ENCODE data around the gene FZD1. TPM values are rescaled to one million over a fixed set of nuclear protein-coding genes. Genes with fewer than 3 reads are reported as not detected.

Gene FZD1
- total RNA-seq, 1 experiment from 2014 or later = 2.8 TPM

DNA sequence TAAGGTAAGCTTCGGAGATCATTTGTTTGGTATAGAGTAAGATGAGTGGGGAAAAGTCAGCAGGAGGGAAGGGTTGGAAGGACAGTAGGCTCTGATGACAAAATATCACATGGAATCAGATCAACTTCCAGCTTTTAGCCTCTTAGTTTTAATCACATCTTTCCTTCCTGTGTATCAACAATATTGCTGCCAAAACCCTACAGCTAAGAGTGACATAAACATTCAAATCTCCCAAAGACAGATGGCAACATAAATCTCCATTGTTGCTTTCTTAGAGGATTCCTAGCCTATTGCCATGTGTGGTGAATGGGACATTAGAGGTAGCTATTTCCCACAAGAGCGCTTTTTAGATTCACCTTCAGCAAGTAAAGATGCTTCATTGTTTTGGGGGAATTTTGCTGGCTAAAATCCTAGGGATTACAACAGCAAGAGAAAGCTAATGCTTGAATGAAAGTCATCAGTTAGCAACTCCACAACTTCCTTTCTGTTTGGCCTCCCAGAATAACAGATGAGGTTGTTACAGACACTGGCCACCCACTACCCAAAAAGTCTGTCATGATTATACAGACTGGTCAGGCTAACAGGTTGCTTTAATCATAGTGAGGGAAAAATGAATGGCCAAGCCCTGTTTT, 35.2 kb upstream of the FZD1 start:
- H3K4me2 ChIP-seq = no peak overlapping the region
- H3K79me2 ChIP-seq (ENCODE audit: low read depth) = no peaks in the 10 kb centered on the region
- no peaks in the 10 kb centered on the region for H3K36me3 ChIP-seq (ENCODE audit: low read depth)
- no peak overlapping the region for H3K4me3 ChIP-seq
- TF ChIP-seq EZH2 (IDR thresholded peaks at IDR 0.05; ENCODE audit: low read depth) = no peak
- TF ChIP-seq, protein P1, sequence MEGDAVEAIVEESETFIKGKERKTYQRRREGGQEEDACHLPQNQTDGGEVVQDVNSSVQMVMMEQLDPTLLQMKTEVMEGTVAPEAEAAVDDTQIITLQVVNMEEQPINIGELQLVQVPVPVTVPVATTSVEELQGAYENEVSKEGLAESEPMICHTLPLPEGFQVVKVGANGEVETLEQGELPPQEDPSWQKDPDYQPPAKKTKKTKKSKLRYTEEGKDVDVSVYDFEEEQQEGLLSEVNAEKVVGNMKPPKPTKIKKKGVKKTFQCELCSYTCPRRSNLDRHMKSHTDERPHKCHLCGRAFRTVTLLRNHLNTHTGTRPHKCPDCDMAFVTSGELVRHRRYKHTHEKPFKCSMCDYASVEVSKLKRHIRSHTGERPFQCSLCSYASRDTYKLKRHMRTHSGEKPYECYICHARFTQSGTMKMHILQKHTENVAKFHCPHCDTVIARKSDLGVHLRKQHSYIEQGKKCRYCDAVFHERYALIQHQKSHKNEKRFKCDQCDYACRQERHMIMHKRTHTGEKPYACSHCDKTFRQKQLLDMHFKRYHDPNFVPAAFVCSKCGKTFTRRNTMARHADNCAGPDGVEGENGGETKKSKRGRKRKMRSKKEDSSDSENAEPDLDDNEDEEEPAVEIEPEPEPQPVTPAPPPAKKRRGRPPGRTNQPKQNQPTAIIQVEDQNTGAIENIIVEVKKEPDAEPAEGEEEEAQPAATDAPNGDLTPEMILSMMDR (conservative IDR thresholded peaks at IDR 0.05) = no peak
- no peak overlapping the region for H3K27ac ChIP-seq
- CTCF ChIA-PET = no interaction called here
- DNase-seq = no peak
- intact Hi-C loops (cut with micrococcal nuclease; ENCODE audit: unreplicated experiment) = no loop called here
- H3K4me1 ChIP-seq (replicated peaks; ENCODE audit: insufficient read depth) = no peaks in the 10 kb centered on the region
- POLR2A ChIA-PET (ENCODE audit: unreplicated experiment) = no interaction called here
- H3K9me2 ChIP-seq (ENCODE audit: insufficient read depth) = no peaks in the 10 kb centered on the region
- H3F3A ChIP-seq (ENCODE audit: insufficient read depth, low read depth) = no peaks in the 10 kb centered on the region
- no peaks in the 10 kb centered on the region for H4K20me1 ChIP-seq (ENCODE audit: insufficient read depth)
- H3K9me3 ChIP-seq (ENCODE audit: insufficient read depth, low read depth) = no peaks in the 10 kb centered on the region
- H2AFZ ChIP-seq = no peak overlapping the region
- H3K27me3 ChIP-seq (ENCODE audit: insufficient read depth, low read depth) = no peaks in the 10 kb centered on the region
- no TSS peak for BruUV-seq (replicated peaks)

DNA sequence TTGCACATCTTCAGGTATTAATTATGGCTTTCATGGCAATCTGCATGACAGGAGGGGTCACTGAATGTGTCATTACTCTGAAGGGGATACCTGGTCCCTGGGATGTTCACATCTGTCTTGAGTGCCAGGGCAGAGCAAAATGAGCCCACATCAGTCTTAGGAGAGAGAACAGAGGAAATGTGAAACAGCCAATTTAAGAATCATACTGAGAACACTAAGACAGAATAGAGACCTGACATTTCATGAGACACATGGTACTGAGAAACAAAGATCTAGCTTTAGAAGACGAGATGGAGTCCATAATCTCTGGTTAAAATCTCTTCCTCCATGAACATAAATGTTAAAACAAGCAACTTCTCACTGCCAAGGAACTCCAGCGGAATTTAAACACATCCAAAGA, 34.1 kb upstream of the FZD1 start:
- no peaks in the 10 kb centered on the region for H3F3A ChIP-seq (ENCODE audit: insufficient read depth, low read depth)
- H2AFZ ChIP-seq = no peak overlapping the region
- intact Hi-C loops (cut with micrococcal nuclease; ENCODE audit: unreplicated experiment) = no loop called here
- H3K9me3 ChIP-seq (ENCODE audit: insufficient read depth, low read depth) = no peaks in the 10 kb centered on the region
- H3K27ac ChIP-seq = no peak overlapping the region
- no peaks in the 10 kb centered on the region for H3K4me1 ChIP-seq (replicated peaks; ENCODE audit: insufficient read depth)
- TF ChIP-seq EZH2 (IDR thresholded peaks at IDR 0.05; ENCODE audit: low read depth) = no peak
- TF ChIP-seq, protein P1 (conservative IDR thresholded peaks at IDR 0.05) = no peak
- no peaks in the 10 kb centered on the region for H4K20me1 ChIP-seq (ENCODE audit: insufficient read depth)
- BruUV-seq (replicated peaks) = no TSS peak
- no peaks in the 10 kb centered on the region for H3K79me2 ChIP-seq (ENCODE audit: low read depth)
- H3K9me2 ChIP-seq (ENCODE audit: insufficient read depth) = no peaks in the 10 kb centered on the region
- CTCF ChIA-PET = no interaction called here
- H3K36me3 ChIP-seq (ENCODE audit: low read depth) = no peaks in the 10 kb centered on the region
- no peak overlapping the region for H3K4me3 ChIP-seq
- no peak overlapping the region for H3K4me2 ChIP-seq
- no peak for DNase-seq
- no peaks in the 10 kb centered on the region for H3K27me3 ChIP-seq (ENCODE audit: insufficient read depth, low read depth)
- POLR2A ChIA-PET (ENCODE audit: unreplicated experiment) = no interaction called here

DNA sequence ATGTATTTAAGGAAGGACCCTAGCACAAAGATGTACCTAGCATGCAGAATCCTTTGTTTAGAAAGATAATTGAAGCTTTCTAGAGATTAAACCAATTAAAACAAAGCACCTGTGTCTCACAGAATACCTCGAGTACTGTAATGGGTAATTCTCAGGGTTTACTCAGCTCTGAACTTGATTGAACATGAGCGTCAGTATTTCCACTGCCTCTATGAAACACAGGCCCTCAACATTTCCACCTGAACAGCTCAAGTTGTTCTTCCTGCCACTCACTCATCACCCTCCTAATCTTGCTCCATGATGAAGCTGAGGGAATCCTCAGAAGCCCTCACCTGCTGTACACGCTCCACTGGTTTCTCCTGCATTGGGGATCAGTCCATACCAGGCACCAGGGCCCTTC, 33.7 kb upstream of the FZD1 start:
- Histone ChIP-seq H3K4me1 (replicated peaks; ENCODE audit: insufficient read depth) (no peaks in the 10 kb centered on the region), H3K79me2 (ENCODE audit: low read depth) (no peaks in the 10 kb centered on the region), H3K4me2 (no peak overlapping the region), H3K27ac (no peak overlapping the region), H3F3A (ENCODE audit: insufficient read depth, low read depth) (no peaks in the 10 kb centered on the region), H3K4me3 (no peak overlapping the region), H4K20me1 (ENCODE audit: insufficient read depth) (no peaks in the 10 kb centered on the region), H3K36me3 (ENCODE audit: low read depth) (no peaks in the 10 kb centered on the region), H3K9me2 (ENCODE audit: insufficient read depth) (no peaks in the 10 kb centered on the region), H2AFZ (no peak overlapping the region), H3K27me3 (ENCODE audit: insufficient read depth, low read depth) (no peaks in the 10 kb centered on the region), H3K9me3 (ENCODE audit: insufficient read depth, low read depth) (no peaks in the 10 kb centered on the region)
- TF ChIP-seq, protein P1 (conservative IDR thresholded peaks at IDR 0.05) = no peak
- no peak for TF ChIP-seq EZH2 (IDR thresholded peaks at IDR 0.05; ENCODE audit: low read depth)
- no TSS peak for BruUV-seq (replicated peaks)
- intact Hi-C loops (cut with micrococcal nuclease; ENCODE audit: unreplicated experiment) = no loop called here
- DNase-seq = no peak
- CTCF ChIA-PET = no interaction called here
- POLR2A ChIA-PET (ENCODE audit: unreplicated experiment) = no interaction called here

All from PC-9 (cell line).